Neuron (in vitro differentiated cells): ENCODE results near the gene ATP8A2.

Experiments used
- H2AFZ ChIP-seq: one replicate; pipeline ENCODE4 v1.6.1; 2013; ENCODE audit warnings: low read depth, mild to moderate bottlenecking, inconsistent platforms, low read length, moderate library complexity
- H3K27me3 ChIP-seq: one replicate; pipeline ENCODE4 v1.6.1; 2013; ENCODE audit warnings: low read length; ENCODE audit not compliant: insufficient read depth
- H3K36me3 ChIP-seq: one replicate; pipeline ENCODE4 v1.6.1; 2013; ENCODE audit warnings: low read length; ENCODE audit not compliant: insufficient read depth
- H3K4me1 ChIP-seq: one replicate; pipeline ENCODE4 v1.6.1; 2013; ENCODE audit warnings: low read length; ENCODE audit not compliant: insufficient read depth
- H3K4me3 ChIP-seq: 2 replicates; pipeline ENCODE4 v1.5.1; 2013; ENCODE audit warnings: mild to moderate bottlenecking, low read length, moderate library complexity
- H3K9me3 ChIP-seq: one replicate; pipeline ENCODE4 v1.6.1; 2013; ENCODE audit warnings: low read length

ATP8A2 gene

DNA sequence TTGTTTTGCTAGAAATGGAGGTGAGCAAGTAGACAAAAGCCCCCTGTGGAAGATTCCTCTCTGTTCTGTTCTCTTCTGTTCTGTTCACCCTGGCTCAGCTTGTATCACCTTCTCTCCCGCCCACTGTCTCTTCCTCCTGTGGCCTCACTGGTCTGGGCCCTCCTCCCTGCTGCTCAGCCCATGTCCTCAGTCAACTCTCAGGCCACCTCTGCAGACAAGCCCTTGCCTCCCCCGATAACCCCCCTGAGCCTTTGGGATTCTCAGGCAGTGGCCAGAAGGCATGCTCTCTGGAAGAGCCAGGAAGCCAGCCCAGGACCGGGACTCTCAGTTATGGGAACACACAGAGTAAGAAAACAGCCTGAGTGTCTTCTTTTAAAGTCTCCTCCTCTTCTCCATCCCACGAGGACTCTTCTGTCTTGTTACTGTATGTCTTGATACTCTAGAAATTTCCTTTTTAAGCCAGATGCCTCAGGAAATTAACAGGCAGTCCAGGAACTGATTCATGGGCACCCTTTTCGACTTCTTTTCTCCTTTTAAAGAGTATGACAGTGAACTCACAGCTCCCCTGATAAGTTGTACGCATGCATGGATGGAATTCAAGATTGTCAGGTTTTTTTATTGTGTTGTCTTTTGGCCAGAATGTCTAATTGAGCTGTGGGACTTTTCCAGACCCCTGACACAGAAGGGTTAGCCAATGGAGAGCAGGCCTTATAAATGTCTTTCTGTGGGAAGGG lies 646.3 kb downstream of the ATP8A2 start:
- H3K36me3 ChIP-seq: no peaks in the 10 kb centered on the region
- H3K27me3 ChIP-seq: no peaks in the 10 kb centered on the region
- H3K9me3 ChIP-seq: no peaks in the 10 kb centered on the region
- H3K4me3 ChIP-seq: no peak overlapping the region
- H3K4me1 ChIP-seq: peaks cover 7% of the 10 kb centered on the region
- no peak overlapping the region for H2AFZ ChIP-seq

DNA sequence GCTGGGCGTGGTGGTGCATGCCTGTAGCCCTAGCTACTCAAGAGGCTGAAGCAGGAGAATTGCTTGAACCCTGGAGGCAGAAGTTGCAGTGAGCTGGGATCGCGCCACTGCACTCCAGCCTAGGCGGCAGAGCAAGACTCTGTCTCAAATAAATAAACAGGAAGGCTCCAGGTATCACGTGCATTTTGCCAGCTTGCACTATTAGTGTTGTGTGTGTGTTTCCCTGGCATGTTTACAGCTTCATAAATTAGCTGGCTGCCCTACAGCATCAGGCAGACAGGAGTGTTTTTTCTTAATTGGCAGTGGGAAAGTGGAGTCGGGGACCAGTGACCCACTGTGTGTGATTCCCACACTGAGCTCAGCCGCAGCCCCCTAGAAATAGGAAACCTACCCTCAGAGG lies 647.5 kb downstream of the ATP8A2 start:
- Histone ChIP-seq H3K36me3 (no peaks in the 10 kb centered on the region), H3K4me3 (no peak overlapping the region), H2AFZ (no peak overlapping the region), H3K9me3 (no peaks in the 10 kb centered on the region), H3K4me1 (peaks cover 10% of the 10 kb centered on the region), H3K27me3 (no peaks in the 10 kb centered on the region)

DNA sequence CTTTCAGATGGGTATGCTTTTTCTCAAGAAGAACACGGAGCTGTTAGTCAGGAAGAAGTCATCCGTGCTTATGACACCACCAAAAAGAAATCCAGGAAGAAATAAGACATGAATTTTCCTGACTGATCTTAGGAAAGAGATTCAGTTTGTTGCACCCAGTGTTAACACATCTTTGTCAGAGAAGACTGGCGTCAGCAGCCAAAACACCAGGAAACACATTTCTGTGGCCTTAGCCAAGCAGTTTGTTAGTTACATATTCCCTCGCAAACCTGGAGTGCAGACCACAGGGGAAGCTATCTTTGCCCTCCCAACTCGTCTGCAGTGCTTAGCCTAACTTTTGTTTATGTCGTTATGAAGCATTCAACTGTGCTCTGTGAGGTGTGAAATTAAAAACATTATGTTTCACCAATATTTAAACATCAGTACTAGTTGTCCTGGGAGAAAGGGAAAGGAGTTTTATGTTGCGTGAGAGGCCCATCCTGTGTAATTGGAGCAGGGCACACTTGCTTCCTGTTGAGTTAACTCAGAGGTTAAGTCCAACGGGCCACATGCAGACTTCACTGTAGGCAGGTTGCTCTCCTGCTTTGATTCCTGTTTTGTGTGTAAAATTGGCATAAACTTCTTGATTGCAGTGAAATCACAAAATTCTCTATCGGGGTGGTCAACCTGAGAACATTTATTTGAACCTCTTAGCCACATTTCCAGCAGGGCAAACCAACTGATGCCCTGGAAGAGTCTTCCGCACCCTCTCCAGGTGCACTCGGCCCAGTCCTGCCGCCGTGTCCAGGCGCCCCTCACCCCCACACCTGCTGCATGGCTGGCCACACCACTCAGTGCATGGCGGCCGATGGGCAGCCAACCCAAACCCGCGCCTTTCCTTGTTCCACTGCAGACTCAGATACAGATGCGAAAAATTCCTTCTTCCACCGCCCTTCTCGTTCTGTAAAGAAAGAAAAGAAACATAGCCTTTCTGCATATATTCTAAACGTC lies 648.4 kb downstream of the ATP8A2 start:
- Histone ChIP-seq H3K4me3 (no peak overlapping the region), H3K36me3 (no peaks in the 10 kb centered on the region), H3K27me3 (no peaks in the 10 kb centered on the region), H2AFZ (no peak overlapping the region), H3K9me3 (no peaks in the 10 kb centered on the region), H3K4me1 (peaks cover 18% of the 10 kb centered on the region)

GRCh38 chr13:26020891-26021290 lies 649.1 kb downstream of the ATP8A2 start:
- H3K27me3 ChIP-seq: no peaks in the 10 kb centered on the region

GRCh38 chr13:26021516-26021915 lies 649.7 kb downstream of the ATP8A2 start:
- Histone ChIP-seq H3K36me3 (no peaks in the 10 kb centered on the region), H3K9me3 (no peaks in the 10 kb centered on the region), H3K4me1 (peaks cover 20% of the 10 kb centered on the region), H2AFZ (no peak overlapping the region), H3K4me3 (no peak overlapping the region), H3K27me3 (no peaks in the 10 kb centered on the region)

More at GRCh38 chr13:26020891-26021290, 649.1 kb downstream of the ATP8A2 start:
- H3K4me3 ChIP-seq: no peak overlapping the region
- no peak overlapping the region for H2AFZ ChIP-seq
- no peaks in the 10 kb centered on the region for H3K36me3 ChIP-seq
- H3K4me1 ChIP-seq: peaks cover 20% of the 10 kb centered on the region
- H3K9me3 ChIP-seq: no peaks in the 10 kb centered on the region

GRCh38 chr13:26021956-26022355 lies 650.2 kb downstream of the ATP8A2 start:
- Histone ChIP-seq H3K4me3 (no peak overlapping the region), H2AFZ (no peak overlapping the region), H3K27me3 (no peaks in the 10 kb centered on the region), H3K36me3 (no peaks in the 10 kb centered on the region), H3K4me1 (peaks cover 20% of the 10 kb centered on the region), H3K9me3 (no peaks in the 10 kb centered on the region)

DNA sequence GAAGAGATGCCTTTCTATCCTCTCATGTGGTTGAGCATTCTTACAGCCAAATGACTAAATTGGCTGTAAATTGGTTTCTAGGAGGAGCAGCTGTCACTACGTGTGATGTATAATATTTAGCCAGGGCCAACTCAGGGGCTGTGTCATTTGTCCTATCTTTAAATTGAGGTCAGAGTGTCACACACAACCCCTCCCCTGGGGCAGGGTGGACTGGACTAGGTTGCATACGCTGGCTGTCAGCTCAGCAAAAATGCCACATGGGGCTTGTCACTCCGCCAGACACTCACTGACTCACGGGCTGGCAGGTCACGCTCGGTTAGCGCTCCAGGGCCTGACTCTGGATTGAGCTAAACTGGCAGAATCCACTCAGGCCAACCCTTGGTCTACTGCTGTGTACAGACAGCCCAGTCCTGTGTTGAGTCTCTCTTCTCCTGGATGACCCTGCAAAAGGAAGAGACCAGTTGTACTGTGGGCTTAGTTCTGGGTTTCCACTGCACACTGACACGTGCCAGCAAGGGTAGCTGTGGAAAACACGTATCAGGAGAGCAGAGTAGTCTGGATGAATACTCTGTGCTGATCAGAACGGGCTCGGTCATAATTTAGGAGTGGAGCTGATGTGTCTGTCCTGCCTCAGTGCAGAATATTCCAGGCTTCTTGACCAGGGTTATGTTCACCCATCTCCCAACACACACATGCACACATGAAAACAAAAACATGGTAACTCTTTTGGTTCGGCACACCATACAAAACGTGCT lies 650.9 kb downstream of the ATP8A2 start:
- H3K4me1 ChIP-seq: peaks cover 20% of the 10 kb centered on the region
- H3K4me3 ChIP-seq: no peak overlapping the region
- H2AFZ ChIP-seq: no peak overlapping the region
- no peaks in the 10 kb centered on the region for H3K27me3 ChIP-seq
- H3K9me3 ChIP-seq: no peaks in the 10 kb centered on the region
- no peaks in the 10 kb centered on the region for H3K36me3 ChIP-seq

DNA sequence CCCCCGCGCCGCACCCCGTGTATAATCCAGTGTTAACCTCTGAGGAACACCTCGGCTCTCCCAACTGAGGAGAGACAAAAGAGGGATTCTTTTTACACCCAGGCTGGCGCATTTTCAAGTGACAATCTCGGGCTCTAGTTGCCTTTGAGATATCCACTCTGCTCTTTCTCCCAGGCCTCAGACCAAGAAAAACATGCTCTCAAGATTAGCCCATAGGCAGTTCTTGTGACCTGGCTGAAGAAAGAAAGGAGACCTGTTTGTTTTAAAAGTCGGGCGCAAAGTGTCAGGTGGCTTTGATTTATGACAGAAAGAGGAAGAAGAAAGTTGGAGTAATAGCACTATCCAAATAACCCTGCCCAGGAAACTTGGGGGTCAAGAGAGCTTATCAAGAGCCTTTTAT lies 652.8 kb downstream of the ATP8A2 start:
- Histone ChIP-seq H3K36me3 (no peaks in the 10 kb centered on the region), H3K4me1 (peaks cover 20% of the 10 kb centered on the region), H3K27me3 (no peaks in the 10 kb centered on the region), H3K4me3 (no peak overlapping the region), H2AFZ (no peak overlapping the region), H3K9me3 (no peaks in the 10 kb centered on the region)

GRCh38 chr13:26025196-26025595 lies 653.4 kb downstream of the ATP8A2 start:
- no peak overlapping the region for H2AFZ ChIP-seq
- no peaks in the 10 kb centered on the region for H3K36me3 ChIP-seq
- H3K9me3 ChIP-seq: no peaks in the 10 kb centered on the region
- H3K27me3 ChIP-seq: no peaks in the 10 kb centered on the region
- no peak overlapping the region for H3K4me3 ChIP-seq
- H3K4me1 ChIP-seq: peaks cover 20% of the 10 kb centered on the region

GRCh38 chr13:26025771-26026170 lies 654.0 kb downstream of the ATP8A2 start:
- no peak overlapping the region for H2AFZ ChIP-seq
- peaks cover 20% of the 10 kb centered on the region for H3K4me1 ChIP-seq
- no peak overlapping the region for H3K4me3 ChIP-seq
- H3K27me3 ChIP-seq: no peaks in the 10 kb centered on the region
- H3K36me3 ChIP-seq: no peaks in the 10 kb centered on the region
- no peaks in the 10 kb centered on the region for H3K9me3 ChIP-seq

GRCh38 chr13:26026211-26026610 lies 654.4 kb downstream of the ATP8A2 start:
- H2AFZ ChIP-seq: no peak overlapping the region
- no peaks in the 10 kb centered on the region for H3K27me3 ChIP-seq
- peaks cover 20% of the 10 kb centered on the region for H3K4me1 ChIP-seq
- H3K36me3 ChIP-seq: no peaks in the 10 kb centered on the region
- H3K4me3 ChIP-seq: no peak overlapping the region
- no peaks in the 10 kb centered on the region for H3K9me3 ChIP-seq

DNA sequence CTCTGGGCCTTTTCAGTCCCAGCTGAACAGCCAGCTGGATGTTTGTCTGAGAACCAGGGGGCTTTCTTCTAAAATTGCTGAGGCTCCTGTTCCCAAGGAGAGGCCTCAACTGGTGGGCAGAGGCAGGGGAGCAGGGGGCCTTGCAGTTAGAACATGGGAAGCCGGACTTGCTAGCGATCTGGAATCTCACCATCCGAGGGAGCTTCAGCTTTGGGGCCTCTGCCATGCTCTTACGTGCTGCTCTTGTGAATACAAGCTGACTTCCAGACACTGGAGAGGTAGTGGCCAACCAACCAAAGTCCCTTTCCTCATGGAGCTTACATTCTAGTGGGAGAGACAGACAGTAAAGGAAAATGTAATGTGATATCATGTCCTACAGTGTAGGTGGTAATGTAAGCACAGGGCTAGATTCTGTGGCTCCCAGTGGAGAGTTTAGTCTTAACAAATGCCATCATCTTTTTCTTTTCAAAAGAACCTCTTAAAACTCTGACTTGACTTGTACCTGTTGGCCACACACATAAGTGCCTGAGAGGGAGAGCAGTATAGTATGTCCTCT lies 657.9 kb downstream of the ATP8A2 start:
- Histone ChIP-seq H3K4me1 (peaks cover 6% of the 10 kb centered on the region), H2AFZ (no peak overlapping the region), H3K9me3 (no peaks in the 10 kb centered on the region), H3K36me3 (no peaks in the 10 kb centered on the region), H3K27me3 (no peaks in the 10 kb centered on the region), H3K4me3 (no peak overlapping the region)
